ENCODE data around the gene AFAP1.
"Not testable (repeated sequence)": the region's sequence is repeated elsewhere in the genome, so short reads cannot be mapped to it uniquely, and the experiment has no call there.

The AFAP1 gene

GRCh38 chr4:7945709-7946380 lies 6.2 kb upstream of the AFAP1 start:
- no peak for DNase-seq (ENCODE audit: low spot score)

- no peak for DNase-seq (ENCODE audit: low spot score)
Observed at GRCh38 chr4:7944599-7945220, 5.0 kb upstream of the AFAP1 start.

GRCh38 chr4:7943688-7944087 lies 4.0 kb upstream of the AFAP1 start:
- DNase-seq (ENCODE audit: low spot score), result not testable (repeated sequence)

DNA sequence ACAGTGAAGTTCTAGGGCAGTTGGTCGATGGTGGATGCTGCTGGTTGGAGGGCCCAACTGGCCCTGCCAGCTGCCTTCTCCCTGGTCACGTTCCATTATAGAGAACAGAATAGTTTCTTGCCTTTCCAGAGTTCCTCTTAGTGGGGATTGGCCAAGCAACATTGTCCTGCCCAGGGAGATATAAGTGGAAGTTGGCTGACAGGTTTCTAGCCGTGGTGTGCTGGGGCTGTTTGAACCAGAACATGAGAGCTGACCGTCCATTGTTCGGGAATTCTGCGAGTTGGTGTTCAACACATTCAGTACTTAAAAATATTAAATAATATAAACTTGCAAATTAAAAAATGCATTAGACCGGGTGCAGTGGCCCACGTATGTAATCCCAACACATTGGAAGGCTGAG lies 3.5 kb upstream of the AFAP1 start:
- no peak for DNase-seq (ENCODE audit: low spot score)

GRCh38 chr4:7941965-7942496 lies 2.4 kb upstream of the AFAP1 start:
- DNase-seq (ENCODE audit: low spot score), result no peak

DNA sequence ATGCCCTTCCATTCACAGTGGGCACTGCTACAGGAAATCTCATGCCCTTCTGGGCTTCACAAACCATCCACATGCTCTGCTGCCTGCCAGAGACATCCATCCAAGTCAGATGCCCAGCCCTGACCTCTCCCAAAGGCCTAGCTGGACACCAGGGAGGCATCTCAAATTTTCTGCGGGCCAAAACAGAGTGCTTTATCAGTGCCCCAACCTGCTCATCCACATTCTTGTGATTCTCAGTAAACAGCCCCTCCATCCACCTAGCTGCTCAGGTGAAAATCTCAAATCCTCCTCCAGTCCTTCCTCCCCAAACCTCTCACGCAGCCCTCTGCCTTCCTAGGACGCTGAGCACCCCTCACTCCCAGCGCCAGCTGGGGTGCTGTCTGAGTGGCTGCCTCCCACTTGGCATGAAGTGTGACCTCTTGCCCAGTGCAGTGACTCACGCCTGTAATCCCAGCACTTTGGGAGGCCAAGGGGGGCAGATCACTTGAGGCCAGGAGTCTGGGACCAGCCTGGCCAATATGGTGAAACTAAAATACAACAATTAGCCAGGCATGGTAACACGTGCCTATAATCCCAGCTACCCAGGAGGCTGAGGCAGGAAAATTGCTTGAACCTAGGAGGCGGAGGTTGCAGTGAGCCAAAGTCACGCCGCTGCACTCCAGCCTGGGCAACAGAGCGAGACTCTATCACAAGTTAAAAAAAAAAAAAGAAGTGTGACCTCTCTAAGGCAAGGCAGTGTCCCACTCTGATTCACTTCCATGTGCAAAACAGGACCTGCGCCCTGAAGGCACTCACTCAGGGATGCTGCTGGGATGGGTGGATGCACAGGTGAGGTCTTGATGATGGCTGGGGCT lies 1.7 kb upstream of the AFAP1 start:
- DNase-seq (ENCODE audit: low spot score), result no peak

DNA sequence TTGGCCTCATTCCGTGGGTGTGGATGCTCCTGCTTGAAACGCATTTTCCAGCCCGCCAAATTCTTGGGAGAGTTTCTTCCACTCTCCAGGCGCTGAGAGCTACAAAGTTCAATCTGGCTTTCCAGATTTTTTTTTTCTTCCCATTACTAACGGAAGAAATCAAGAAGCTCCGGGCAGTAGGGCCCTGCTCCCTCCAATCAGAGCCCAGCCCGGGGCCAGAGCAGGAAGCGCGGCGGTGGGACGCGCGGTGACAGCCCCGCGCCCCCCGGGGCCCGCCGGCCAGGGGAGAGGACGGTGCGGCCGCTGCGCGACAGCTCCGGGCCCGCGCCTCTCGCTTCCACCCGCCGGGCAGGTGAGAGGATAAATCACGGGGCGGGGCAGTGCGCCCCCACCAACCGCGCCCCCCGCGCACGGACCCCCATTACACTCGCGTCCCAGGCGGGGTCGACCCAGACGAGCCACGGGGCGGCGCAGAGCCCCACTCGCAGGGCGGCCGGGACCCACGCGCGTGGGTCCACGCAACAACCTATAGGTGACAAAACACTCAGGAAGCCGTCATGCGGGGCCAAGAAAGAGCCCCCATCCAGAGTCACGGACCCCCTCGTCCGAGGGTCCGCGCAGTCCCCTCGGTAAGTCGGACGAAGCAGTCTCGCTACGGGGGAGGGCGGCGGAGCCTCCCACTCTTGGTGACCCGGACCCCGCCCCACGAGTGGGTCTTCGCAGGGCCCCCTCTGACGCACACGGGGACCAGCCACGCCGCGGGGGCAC lies 868 bp downstream of the AFAP1 start:
- DNase-seq (ENCODE audit: low spot score), result peak; percentile 30

DNA sequence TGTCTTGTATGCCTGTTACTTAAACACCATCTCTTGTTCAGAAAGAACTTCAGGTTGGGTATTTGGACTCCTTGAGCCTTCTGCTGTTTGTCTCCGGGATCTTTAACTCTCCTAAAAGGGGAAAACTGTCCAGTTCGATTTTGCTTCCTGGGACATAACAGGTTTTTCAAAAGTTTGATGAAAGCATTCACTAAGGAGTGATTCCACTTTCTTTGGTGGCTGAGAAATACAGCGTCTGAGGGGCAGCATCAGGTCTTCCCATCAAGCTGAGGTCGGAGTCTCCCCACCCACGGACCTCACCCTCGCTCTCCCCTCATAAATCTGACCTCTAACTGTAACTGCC lies 1.4 kb downstream of the AFAP1 start:
- DNase-seq (ENCODE audit: low spot score), result no peak

DNA sequence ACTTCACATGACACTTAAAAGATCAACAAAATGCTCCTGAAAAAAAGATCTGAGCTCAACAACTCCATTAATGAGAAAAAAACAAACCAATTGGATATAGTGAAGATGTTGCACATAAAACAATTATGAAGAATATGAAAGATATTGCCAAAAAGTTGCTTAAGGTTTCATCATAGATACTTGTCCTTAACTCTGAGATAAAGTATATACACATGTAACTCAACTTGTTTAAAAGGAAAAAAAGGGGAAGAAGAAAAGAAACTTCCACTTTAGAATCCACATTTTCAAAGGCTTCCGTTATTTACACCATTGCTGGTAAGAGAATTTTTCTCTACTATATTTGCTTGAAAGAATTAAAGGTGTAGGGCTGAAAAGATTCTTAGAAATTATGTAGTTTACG lies 2.7 kb downstream of the AFAP1 start:
- no peak for DNase-seq (ENCODE audit: low spot score)

GRCh38 chr4:7933651-7934510 lies 5.8 kb downstream of the AFAP1 start:
- DNase-seq (ENCODE audit: low spot score), result no peak

GRCh38 chr4:7932287-7932686 lies 7.4 kb downstream of the AFAP1 start:
- no peak for DNase-seq (ENCODE audit: low spot score)

- no peak for DNase-seq (ENCODE audit: low spot score)
Observed at GRCh38 chr4:7929118-7929951, 10.3 kb downstream of the AFAP1 start.

- DNase-seq (ENCODE audit: low spot score), result no peak
Observed at GRCh38 chr4:7928711-7929110, 10.9 kb downstream of the AFAP1 start.

- no peak for DNase-seq (ENCODE audit: low spot score)
Observed at GRCh38 chr4:7926822-7927221, 12.8 kb downstream of the AFAP1 start.

- no peak for DNase-seq (ENCODE audit: low spot score)
Observed at GRCh38 chr4:7924570-7924969, 15.1 kb downstream of the AFAP1 start.

DNA sequence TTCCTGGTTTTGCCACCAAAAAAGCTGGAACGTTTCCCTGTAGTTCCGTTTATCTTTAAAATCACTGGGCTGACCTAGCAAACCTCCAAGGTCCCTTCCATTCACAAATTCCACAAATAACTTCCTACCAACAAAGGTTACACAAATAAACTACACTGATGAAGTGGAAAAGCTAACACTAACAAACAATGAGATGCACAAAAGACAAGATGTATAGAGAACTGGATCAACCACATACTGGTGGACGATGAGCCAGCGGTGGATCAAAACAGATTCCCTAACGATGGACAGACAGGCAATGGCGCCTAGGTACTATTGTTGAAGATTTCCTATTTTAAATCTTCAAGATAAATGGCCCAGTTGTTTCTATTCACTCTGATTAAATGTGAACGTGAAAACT lies 15.5 kb downstream of the AFAP1 start:
- DNase-seq (ENCODE audit: low spot score), result no peak

DNA sequence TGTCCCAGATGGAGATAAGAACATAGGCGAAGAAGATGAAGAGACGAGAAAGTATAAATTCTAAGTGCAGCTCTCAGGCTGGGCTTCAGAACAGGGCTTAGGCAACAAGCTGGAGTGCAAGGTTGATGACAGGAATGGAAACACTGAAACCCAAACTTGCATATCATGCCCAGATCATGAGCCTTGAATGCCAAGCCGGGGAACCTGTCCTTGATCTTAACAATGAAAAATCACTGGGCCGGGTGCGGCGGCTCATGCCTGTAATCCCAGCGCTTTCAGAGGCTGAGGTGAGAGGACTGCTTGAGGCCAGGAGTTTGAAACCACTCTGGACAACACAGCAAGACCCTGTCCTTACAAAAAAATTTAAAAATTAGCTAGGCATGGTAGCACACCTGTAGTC lies 17.2 kb downstream of the AFAP1 start:
- DNase-seq (ENCODE audit: low spot score), result no peak

- no peak for DNase-seq (ENCODE audit: low spot score)
Observed at GRCh38 chr4:7918981-7919380, 20.7 kb downstream of the AFAP1 start.

DNA sequence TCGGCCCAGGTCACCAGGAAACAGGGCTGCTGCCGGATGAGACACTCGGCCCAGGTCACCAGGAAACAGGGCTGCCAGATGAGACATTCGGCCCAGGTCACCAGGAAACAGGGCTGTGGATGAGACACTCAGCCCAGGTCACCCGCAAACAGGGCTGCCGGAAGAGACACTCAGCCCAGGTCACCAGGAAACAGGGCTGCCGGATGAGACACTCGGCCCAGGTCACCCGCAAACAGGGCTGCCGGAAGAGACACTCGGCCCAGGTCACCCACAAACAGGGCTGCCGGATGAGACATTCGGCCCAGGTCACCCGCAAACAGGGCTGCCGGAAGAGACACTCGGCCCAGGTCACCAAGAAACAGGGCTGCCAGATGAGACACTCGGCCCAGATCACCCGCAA lies 21.5 kb downstream of the AFAP1 start:
- DNase-seq (ENCODE audit: low spot score), result not testable (repeated sequence)

DNA sequence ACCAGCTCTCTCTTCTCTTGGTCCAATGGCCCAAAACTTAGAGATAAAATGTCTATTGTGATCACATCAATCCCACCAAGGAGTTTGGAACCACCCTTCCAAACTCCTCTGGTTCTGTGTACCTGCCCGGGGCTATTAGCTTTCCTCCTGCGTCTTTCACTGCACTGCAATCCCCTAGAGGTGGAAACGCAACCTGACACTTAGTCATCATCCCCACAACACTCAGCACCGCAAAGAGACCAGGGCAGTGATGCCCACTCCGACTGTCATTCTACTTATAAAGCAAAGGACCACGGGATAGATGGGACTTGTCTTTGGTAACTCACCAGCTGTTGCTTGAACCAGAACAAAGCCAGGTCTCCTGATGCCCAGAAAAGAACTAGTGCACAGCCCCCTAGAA lies 22.0 kb downstream of the AFAP1 start:
- no peak for DNase-seq (ENCODE audit: low spot score)
